ACC112 (cell line): ENCODE measurements around the gene PRG3.

Experiments used
- H2AFZ ChIP-seq: fragments of 200-600 bp; sonication (generic); one replicate; pipeline ENCODE4 v1.6.0; 2017; ENCODE audit warnings: antibody characterized with exemption, low read length; ENCODE audit not compliant: unreplicated experiment
- H3K27ac ChIP-seq: fragments of 200-600 bp; sonication (generic); 2 replicates; pipeline ENCODE4 v1.5.1; 2014; ENCODE audit warnings: low read depth, mild to moderate bottlenecking, antibody characterized with exemption, low read length, moderate library complexity
- H3K27me3 ChIP-seq: fragments of 200-600 bp; sonication (generic); 2 replicates; pipeline ENCODE4 v1.6.1; 2014; ENCODE audit warnings: mild to moderate bottlenecking, antibody characterized with exemption, low read length, moderate library complexity, mixed read lengths; ENCODE audit not compliant: insufficient read depth
- H3K36me3 ChIP-seq: fragments of 200-600 bp; sonication (generic); 2 replicates; pipeline ENCODE4 v1.6.1; 2016; ENCODE audit warnings: mild to moderate bottlenecking, antibody characterized with exemption, low read length, moderate library complexity, mixed read lengths; ENCODE audit not compliant: insufficient read depth
- H3K4me1 ChIP-seq: fragments of 200-600 bp; sonication (generic); one replicate; pipeline ENCODE4 v1.6.1; 2016; ENCODE audit warnings: low read length, mixed read lengths; ENCODE audit not compliant: insufficient read depth, unreplicated experiment, control insufficient read depth
- H3K4me3 ChIP-seq: fragments of 200-600 bp; sonication (generic); 2 replicates; pipeline ENCODE4 v1.5.1; 2014; ENCODE audit warnings: mild to moderate bottlenecking, low read depth, low read length
- H3K79me2 ChIP-seq: fragments of 200-600 bp; sonication (generic); one replicate; pipeline ENCODE4 v1.6.0; 2016; ENCODE audit warnings: low read length; ENCODE audit not compliant: control insufficient read depth, unreplicated experiment, insufficient read depth

Gene PRG3

DNA sequence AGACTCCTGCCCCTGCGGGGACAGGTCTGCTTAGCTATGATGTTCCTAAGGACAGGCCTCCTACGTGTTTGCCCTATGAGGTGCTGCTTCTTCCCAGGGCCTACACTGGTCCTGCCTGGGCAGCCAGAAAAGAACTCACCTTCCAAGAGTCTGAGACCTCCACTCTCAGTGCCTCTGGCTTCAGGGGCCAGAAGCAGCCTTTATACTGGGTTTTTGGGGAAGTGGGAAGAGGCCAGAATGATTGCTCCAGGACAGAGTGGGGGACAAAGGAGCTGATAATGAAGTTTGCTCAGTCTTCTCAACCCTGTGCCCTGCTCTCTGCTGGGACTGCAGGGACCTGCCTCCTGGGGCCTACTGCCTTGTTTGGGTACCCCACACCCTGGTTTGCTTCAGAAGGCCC lies at the start of gene PRG3:
Gene PRG3, minus strand, starts transcription at position 176 of the 400 bp plus-strand sequence. CDS start 442 bp downstream, outside the sequence.
- H3K36me3 ChIP-seq = no peaks in the 10 kb centered on the region
- H3K27me3 ChIP-seq = peaks cover 66% of the 10 kb centered on the region
- no peak within 1 kb of the TSS for H3K27ac ChIP-seq
- no peaks in the 10 kb centered on the region for H3K79me2 ChIP-seq
- no peak within 1 kb of the TSS for H3K4me3 ChIP-seq
- no peak within 1 kb of the TSS for H2AFZ ChIP-seq
- H3K4me1 ChIP-seq = no peaks in the 10 kb centered on the region

DNA sequence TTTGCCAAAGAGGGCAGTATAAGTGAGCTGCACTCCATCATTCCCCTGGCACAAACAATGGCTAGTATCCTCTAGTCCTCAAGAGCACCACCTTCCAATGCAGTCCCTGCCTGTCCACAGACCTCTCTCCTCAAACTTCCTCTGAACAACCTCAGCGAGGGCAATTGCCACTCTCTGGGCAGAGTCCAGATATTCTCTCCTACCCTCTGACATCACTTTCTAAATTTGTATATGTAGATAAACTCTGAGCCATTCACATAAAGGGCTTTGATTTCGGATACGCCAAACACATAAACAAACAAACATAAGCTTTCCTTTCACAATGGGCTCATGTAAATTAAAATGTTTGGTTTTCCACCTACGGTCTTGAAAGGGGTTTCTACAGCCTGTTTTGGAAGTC lies 49.0 kb upstream of the PRG3 start:
- Histone ChIP-seq H3K27me3 (no peaks in the 10 kb centered on the region), H3K79me2 (peaks cover 17% of the 10 kb centered on the region), H3K4me3 (no peak overlapping the region), H2AFZ (no peak overlapping the region), H3K27ac (no peak overlapping the region), H3K4me1 (peaks cover 48% of the 10 kb centered on the region), H3K36me3 (no peaks in the 10 kb centered on the region; the same call in 1 of the 2 replicates)

GRCh38 chr11:57428643-57429042 lies 47.7 kb upstream of the PRG3 start:
- Histone ChIP-seq H3K79me2 (peaks cover 29% of the 10 kb centered on the region), H3K4me3 (no peak overlapping the region), H2AFZ (no peak overlapping the region), H3K27ac (no peak overlapping the region), H3K36me3 (peaks cover 6% of the 10 kb centered on the region; the same call in 1 of the 2 replicates), H3K27me3 (no peaks in the 10 kb centered on the region), H3K4me1 (peaks cover 46% of the 10 kb centered on the region)

- no peaks in the 10 kb centered on the region for H3K27me3 ChIP-seq
- H3K4me3 ChIP-seq = peak overlapping the region; percentile 87
- peak overlapping the region; percentile 96 for H3K27ac ChIP-seq
- peaks cover 11% of the 10 kb centered on the region; the same call in 1 of the 2 replicates for H3K36me3 ChIP-seq
- H2AFZ ChIP-seq = no peak overlapping the region
- H3K4me1 ChIP-seq = peaks cover 45% of the 10 kb centered on the region
- H3K79me2 ChIP-seq = peaks cover 34% of the 10 kb centered on the region
These were observed 46.8 kb upstream of the PRG3 start for GRCh38 chr11:57427727-57428082.

- peak within 1 kb of the TSS; percentile 87 for H3K4me3 ChIP-seq
- H3K27me3 ChIP-seq = no peaks in the 10 kb centered on the region
- peaks cover 40% of the 10 kb centered on the region for H3K79me2 ChIP-seq
- peaks cover 17% of the 10 kb centered on the region for H3K36me3 ChIP-seq
- H3K4me1 ChIP-seq = peaks cover 46% of the 10 kb centered on the region
- peak within 1 kb of the TSS; percentile 61 for H2AFZ ChIP-seq
- peak within 1 kb of the TSS; percentile 96 for H3K27ac ChIP-seq
These were observed 46.2 kb upstream of the PRG3 start, which contains the start of gene SLC43A3 for GRCh38 chr11:57426929-57427726. Gene SLC43A3, minus strand, starts transcription at chr11:57427121. Its CDS starts 949 bp downstream, at chr11:57426172.

DNA sequence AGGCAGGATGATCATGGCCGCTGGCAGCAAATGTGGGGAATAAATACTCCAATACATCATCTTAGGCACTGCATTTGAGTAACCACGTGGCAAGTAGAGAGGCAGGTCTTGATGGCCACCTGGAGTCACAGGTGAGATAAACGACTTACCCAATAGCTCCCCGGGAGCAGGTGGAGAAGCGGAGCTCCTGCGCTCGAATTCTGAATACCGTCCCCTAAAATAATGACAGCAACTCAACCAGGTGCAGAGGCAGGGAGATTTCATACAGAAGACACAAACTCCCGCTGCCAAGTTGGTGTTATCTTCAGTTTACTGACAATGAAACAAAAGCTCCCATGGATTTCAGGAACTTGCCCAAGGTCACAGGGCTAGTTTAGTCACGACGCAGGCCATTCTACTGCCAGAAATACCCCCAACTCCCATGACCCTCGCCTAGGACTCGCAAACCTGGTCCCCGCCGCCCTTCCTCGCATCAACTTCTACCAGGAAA lies 45.5 kb upstream of the PRG3 start:
- Histone ChIP-seq H3K79me2 (peaks cover 46% of the 10 kb centered on the region), H3K4me1 (peaks cover 46% of the 10 kb centered on the region), H2AFZ (peak overlapping the region; percentile 61), H3K27ac (peak overlapping the region; percentile 96), H3K36me3 (peaks cover 24% of the 10 kb centered on the region), H3K4me3 (peak overlapping the region; percentile 87), H3K27me3 (no peaks in the 10 kb centered on the region)

DNA sequence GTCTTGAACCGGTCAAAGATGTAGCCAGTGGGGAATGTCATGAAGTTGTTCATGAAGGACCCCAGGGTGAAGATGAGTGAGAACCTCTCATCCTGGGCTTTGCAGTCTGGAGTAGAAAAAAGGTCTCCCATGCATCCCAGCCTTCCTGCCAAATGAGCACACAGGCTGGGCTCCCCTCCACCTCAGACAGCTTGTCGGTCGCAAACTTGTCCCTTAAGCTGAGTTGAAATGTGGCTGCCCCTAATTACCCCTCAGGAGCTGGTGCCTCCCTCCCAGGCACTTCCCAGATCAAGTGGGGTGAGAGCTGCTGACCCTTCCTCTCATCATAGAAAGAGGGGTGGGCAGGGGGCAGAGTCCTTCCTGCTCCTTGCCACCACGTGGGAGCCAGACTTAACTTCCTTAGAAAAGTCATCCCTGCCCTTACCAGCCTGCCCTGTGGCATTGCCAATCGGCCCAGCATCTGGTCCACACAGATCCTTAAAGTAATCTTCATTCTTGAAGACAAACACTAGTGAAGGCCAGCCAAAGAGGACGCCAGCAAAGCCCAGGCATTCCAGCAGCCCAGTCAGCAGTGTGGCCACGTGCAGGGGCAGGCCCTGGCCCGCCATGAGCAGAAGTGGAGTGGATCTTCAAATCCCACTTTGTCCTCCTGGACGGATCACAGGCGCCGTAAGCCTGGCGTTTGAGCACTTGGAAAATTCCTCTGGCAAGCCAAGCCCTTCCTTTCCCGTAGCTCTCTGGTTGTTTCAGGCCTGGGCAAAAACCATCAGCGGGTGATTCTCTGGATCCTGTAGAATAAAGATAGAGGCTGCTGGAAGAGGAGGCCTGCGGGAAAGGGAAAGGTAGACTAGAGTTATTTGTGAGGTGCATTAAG lies 44.9 kb upstream of the PRG3 start:
- Histone ChIP-seq H3K27ac (peak overlapping the region; percentile 96), H3K4me1 (peaks cover 46% of the 10 kb centered on the region), H3K4me3 (peak overlapping the region; percentile 87), H3K36me3 (peaks cover 30% of the 10 kb centered on the region), H2AFZ (no peak overlapping the region), H3K79me2 (peaks cover 53% of the 10 kb centered on the region), H3K27me3 (no peaks in the 10 kb centered on the region)

DNA sequence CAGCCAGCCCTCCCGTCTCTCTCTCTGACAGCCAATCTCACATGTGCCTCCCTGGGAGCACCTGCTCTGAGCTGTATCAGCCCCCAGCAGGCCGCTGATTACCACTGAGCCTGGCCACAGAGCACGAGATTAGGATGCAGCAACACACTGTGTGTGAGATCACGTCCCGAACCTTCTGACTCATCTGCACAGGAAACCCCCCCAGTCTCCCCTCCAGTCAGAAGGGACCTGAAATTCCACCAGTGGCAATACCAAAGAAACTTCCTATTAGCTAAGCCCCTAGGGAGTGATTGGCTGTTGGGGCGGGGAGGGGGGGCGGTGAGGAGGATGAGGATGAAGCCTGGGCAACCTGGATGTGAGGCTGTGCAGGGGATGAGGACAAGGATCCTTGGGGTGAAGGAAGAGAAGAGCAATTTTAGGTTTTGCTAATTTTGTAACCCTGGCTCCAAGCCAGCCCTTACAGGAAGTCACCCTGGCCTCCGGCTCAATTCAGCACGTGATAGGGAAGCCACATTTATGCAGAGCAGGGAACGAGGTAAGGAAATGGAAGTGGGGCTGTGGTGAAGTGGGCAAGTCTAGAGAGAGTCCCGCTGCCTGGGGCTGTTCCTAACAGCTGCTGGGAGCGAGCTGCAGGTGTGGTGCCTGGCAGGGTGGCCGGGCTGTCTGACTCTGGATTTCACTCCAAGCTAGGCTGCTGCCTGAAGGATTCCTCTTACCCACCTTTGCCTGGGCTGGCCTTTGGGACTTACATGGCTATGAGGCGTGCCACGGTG lies 44.0 kb upstream of the PRG3 start:
- Histone ChIP-seq H3K36me3 (peaks cover 39% of the 10 kb centered on the region), H2AFZ (no peak overlapping the region), H3K4me1 (peaks cover 46% of the 10 kb centered on the region)

GRCh38 chr11:57424137-57424791 lies 43.3 kb upstream of the PRG3 start:
- Histone ChIP-seq H3K36me3 (peaks cover 43% of the 10 kb centered on the region), H2AFZ (no peak overlapping the region), H3K27me3 (no peaks in the 10 kb centered on the region), H3K4me3 (peak overlapping the region; percentile 87), H3K79me2 (peaks cover 60% of the 10 kb centered on the region), H3K4me1 (peaks cover 46% of the 10 kb centered on the region), H3K27ac (peak overlapping the region; percentile 63)

More for the DNA sequence above, 44.0 kb upstream of the PRG3 start:
- H3K27ac ChIP-seq = peak overlapping the region; percentile 96
- peak overlapping the region; percentile 87 for H3K4me3 ChIP-seq
- H3K79me2 ChIP-seq = peaks cover 57% of the 10 kb centered on the region
- no peaks in the 10 kb centered on the region for H3K27me3 ChIP-seq
